Gastrocnemius medialis (tissue), 4 donors: ENCODE data around the gene PIAS1.

Experiments used
- CTCF ChIP-seq, 5 experiments: fragments of 450-650 bp in 3 of 5; fragments of 200-600 bp in 2 of 5; sonication (generic) in 2 of 5; IDR thresholded peaks in 4 of 5; conservative IDR thresholded peaks in 1 of 5; 1 replicate in 4 of 5; 2 replicates in 1 of 5; pipeline ENCODE4 v1.5.1; 2016 to 2019; ENCODE audit warnings: antibody characterized with exemption in 5 of 5, mild to moderate bottlenecking in 3 of 5, moderate library complexity in 3 of 5
- POLR2A ChIP-seq, 2 donors: fragments of 450-650 bp; IDR thresholded peaks; one replicate each; pipeline ENCODE4 v1.6.1; 2017; ENCODE audit warnings: antibody characterized with exemption in 2 of 2, mild to moderate bottlenecking in 2 of 2, moderate library complexity in 2 of 2

GRCh38 chr15:68220967-68221366 lies 166.9 kb downstream of the PIAS1 start:
- TF ChIP-seq POLR2A (IDR thresholded peaks at IDR 0.05): no peak
- no peak for TF ChIP-seq CTCF (IDR thresholded peaks at IDR 0.05 in 4 of 5, conservative IDR thresholded peaks at IDR 0.05 in 1 of 5)
